EL (cell line): ENCODE measurements around the gene CHST12.
A peak's percentile ranks its signal among the peaks of the same experiment; 100 is the strongest.
"Not testable (repeated sequence)": the region's sequence is repeated elsewhere in the genome, so short reads cannot be mapped to it uniquely, and the experiment has no call there.

ENCODE experiments used
- DNase-seq: peaks from one replicate; pipeline ENCODE4 v3.0.0-alpha.2; 2016

Gene CHST12

GRCh38 chr7:2437537-2438148, 34.2 kb downstream of the CHST12 start:
- DNase-seq, result no peak

- no peak for DNase-seq
These were observed 34.8 kb downstream of the CHST12 start for GRCh38 chr7:2438186-2438585.

GRCh38 chr7:2438775-2439174, 35.4 kb downstream of the CHST12 start:
- no peak for DNase-seq

- DNase-seq, result no peak
These were observed 37.3 kb downstream of the CHST12 start for GRCh38 chr7:2440608-2441245.

GRCh38 chr7:2441430-2442058, 38.1 kb downstream of the CHST12 start:
- DNase-seq, result no peak

GRCh38 chr7:2443491-2443890, 40.1 kb downstream of the CHST12 start:
- DNase-seq, result no peak

GRCh38 chr7:2444476-2444875, 41.1 kb downstream of the CHST12 start:
- DNase-seq, result peak; percentile 54

- no peak for DNase-seq
These were observed 41.6 kb downstream of the CHST12 start for GRCh38 chr7:2445047-2445446.

GRCh38 chr7:2445898-2446555, 42.6 kb downstream of the CHST12 start:
- DNase-seq, result no peak

GRCh38 chr7:2446676-2447075, 43.3 kb downstream of the CHST12 start:
- DNase-seq, result no peak

GRCh38 chr7:2450198-2451107, 47.0 kb downstream of the CHST12 start:
- no peak for DNase-seq

- DNase-seq, result peak; percentile 74
These were observed 48.0 kb downstream of the CHST12 start for GRCh38 chr7:2451171-2452073.

- DNase-seq, result no peak
These were observed 48.7 kb downstream of the CHST12 start for GRCh38 chr7:2452074-2452507.

- DNase-seq, result no peak
These were observed 49.3 kb downstream of the CHST12 start for GRCh38 chr7:2452643-2453270.

GRCh38 chr7:2453849-2454248, 50.4 kb downstream of the CHST12 start:
- not testable (repeated sequence) for DNase-seq

- DNase-seq, result no peak
These were observed 56.3 kb downstream of the CHST12 start for GRCh38 chr7:2459674-2460073.

- no peak for DNase-seq
These were observed 56.8 kb downstream of the CHST12 start for GRCh38 chr7:2460188-2460587.

- no peak for DNase-seq
These were observed 57.2 kb downstream of the CHST12 start for GRCh38 chr7:2460641-2461040.

GRCh38 chr7:2461268-2462026, 58.0 kb downstream of the CHST12 start:
- DNase-seq, result no peak

GRCh38 chr7:2462731-2463130, 59.3 kb downstream of the CHST12 start:
- DNase-seq, result no peak
